GM12875 (cell line): ENCODE results near the gene SLC6A13.

Experiments used
- H3K4me3 ChIP-seq: one replicate; pipeline ENCODE4 v1.5.1; 2011; ENCODE audit warnings: low read depth, low read length, control low read depth
- CTCF ChIP-seq: IDR thresholded peaks from 2 replicates; pipeline ENCODE4 v1.5.1; 2011; ENCODE audit warnings: low read depth, mild to moderate bottlenecking, control low read depth, inconsistent platforms, low read length, moderate library complexity, borderline replicate concordance; ENCODE audit not compliant: insufficient read depth

Gene SLC6A13

DNA sequence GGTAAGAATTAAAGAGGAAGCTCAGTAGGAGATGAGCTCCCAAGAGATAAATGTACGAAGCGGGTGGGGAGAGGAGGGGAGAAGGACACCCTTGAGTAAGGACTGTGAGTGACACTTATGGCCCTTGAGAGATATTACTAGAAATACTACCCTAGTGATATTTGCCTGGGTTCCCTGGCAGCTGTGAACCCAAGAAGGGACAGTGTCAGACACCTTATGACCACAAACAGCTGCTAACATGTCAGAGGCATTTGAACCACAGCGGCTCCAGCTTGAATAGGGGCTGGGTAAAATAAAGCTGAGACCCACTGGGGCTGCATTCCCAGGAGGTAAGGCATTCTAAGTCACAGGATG is 29.0 kb downstream of the SLC6A13 start:
- no peak overlapping the region for H3K4me3 ChIP-seq
- TF ChIP-seq CTCF: no peak

DNA sequence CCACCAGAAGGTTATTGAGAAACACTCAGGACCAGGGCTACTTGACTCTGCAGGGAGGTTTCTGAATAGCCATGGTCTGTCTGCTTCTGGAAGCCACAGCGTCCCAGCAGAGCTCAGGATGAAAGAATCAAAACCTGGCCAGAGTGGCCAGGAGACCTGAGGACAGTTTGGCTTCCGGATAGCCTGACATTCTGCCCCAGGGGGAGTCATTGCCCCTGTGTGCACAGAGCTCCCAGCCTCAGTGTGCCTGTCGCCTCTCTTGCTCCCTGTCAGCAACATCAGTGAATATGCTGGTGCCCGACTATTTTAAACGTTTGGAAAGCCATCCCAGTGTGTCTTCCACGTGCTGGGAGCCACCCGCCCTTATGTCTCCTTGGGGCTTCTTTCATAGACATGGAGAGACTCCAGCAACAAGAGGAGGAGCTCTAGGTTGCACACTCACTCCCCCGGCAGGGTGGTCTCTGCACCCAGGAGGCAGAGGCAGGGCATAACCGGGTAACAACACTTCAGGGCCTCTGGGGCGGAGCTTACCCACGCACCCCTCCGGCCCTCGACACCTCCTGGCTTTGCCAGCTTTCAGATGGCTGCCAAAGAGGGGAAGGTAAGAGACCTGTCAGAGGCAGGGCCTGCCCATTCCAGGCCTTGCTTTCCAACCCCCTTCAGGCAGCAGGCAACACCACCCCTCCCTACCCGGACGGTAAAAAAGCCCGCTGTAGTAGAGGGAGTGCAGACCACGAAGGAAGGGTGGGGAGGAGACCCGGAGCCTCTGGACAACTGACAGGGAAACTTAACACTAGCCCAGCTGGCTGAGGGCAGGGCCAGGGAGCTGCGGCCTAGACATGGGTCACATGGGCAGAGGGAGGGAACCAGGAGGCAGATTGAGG is 29.7 kb downstream of the SLC6A13 start:
- no peak overlapping the region for H3K4me3 ChIP-seq
- TF ChIP-seq CTCF: no peak

DNA sequence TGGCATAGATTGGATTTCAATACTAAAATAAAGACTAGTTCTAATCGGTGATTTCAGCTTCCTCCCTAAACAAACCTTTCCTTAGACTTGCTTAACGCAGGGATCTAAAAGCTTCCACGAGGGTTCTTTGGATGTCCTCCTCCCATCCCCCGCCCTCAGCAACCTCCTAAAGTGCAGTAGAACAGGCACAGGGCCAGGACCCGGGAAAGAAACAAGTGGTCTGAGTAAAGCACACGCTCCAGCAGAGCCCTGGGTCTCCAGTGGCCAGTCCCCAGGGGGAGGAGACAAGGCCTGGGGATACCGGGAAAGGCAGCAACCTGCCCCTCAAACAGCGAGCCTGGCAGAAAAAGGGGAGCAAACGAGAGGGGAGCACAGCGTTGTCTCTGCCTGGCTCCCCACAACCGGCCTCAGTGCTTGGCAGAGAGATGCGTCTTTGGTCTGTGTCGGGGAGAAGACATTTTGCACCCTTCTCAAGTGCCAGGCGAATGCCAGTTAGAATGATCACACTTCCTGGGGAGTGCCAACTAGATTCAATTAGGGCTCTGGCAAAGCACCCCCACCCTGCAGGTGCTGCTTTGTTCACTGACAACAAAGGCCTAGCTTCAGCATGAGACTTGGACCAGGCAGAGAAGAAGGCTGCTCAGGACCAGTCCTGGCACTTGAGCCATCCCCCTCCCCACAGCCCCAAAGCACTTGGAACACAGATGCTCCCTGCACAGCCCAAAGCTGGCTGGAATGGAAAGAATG is 31.5 kb downstream of the SLC6A13 start:
- no peak overlapping the region for H3K4me3 ChIP-seq
- no peak for TF ChIP-seq CTCF

- TF ChIP-seq CTCF: no peak
- no peak overlapping the region for H3K4me3 ChIP-seq
Observed at GRCh38 chr12:229441-230191, 33.0 kb downstream of the SLC6A13 start.

DNA sequence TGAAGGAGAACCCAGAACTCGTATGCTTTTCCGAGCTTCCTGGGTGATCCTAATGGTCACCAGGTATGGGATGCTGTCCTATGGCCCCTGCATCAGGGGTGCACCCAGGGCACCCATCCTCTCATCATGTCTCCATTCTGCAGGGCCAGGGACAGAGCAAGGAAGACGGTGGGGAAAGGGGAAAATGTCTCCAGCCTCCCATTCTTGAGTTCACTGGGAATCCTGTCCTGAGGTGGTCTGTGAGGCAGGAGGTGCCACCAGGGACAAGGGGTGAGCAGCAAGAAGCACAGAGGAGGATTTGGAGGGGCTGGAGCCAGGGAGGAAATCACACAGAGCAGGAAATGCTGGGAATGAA is 33.8 kb downstream of the SLC6A13 start:
- H3K4me3 ChIP-seq: no peak overlapping the region
- no peak for TF ChIP-seq CTCF

DNA sequence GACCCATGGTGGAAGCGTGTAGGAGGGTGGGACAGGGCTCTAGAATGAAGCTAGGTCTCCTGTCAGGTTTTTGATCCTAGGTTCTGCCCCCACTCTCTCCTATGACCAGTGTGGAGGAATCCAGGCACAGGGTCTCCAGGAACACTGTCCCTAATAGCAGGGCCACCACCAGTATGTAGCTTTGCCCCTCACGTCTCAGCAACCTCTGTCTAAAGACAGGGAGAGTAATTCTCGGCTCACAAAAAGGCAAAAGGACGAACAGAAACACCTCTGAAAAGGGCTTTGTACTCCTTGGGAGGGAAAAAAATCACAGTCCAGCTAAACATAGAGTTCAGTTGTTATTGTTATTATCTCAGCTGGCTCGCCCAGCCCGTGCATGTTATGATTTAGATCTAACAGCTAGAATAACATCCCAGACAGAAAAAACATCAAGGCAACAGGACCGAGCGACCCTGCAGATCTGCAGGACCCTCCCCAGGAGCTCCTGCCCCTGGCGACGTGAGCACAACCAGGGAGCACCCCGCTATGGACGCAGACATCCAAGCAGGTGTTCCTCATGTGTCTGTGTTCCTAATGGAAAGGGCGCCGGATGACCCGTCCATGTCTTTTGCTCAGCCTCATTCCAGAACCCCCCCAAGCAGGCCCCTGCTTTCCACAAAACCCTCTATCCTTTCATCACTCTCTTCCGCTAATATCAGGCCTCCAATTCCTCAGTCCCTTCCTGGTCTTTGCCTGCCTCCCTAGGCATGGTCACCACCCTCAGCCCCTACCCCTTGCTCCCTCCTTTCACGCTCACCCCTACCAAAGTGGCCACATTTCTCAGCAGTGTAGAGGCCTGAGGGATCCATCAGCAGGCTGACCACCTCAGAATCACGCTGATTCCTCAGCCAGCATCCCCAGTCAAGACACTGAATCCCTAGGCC is 34.5 kb downstream of the SLC6A13 start:
- no peak overlapping the region for H3K4me3 ChIP-seq
- TF ChIP-seq CTCF: no peak
